Type B pancreatic cell (in vitro differentiated cells): ENCODE data around the gene MYO5B. TPM values are rescaled to one million over a fixed set of nuclear protein-coding genes. Genes with fewer than 3 reads are reported as not detected.

Experiments used
- DNase-seq: peaks from one replicate; pipeline ENCODE4 v3.0.0; 2021; ENCODE audit warnings: mixed read lengths; ENCODE audit not compliant: unreplicated experiment; ENCODE audit errors: extremely low spot score
- H3K27ac Mint-ChIP-seq: 2 replicates; pipeline ENCODE4 v1.8.0; 2021; ENCODE audit warnings: mild to moderate bottlenecking, mixed read lengths
- H3K27me3 Mint-ChIP-seq: 2 replicates; pipeline ENCODE4 v1.8.0; 2021; ENCODE audit warnings: mixed read lengths
- H3K36me3 Mint-ChIP-seq: 2 replicates; pipeline ENCODE4 v1.8.0; 2021; ENCODE audit warnings: mixed read lengths
- H3K4me1 Mint-ChIP-seq: one replicate; pipeline ENCODE4 v1.8.0; 2021; ENCODE audit warnings: mixed read lengths; ENCODE audit not compliant: unreplicated experiment
- H3K4me3 Mint-ChIP-seq: 2 replicates; pipeline ENCODE4 v1.8.0; 2021; ENCODE audit warnings: mild to moderate bottlenecking, mixed read lengths
- H3K9me3 Mint-ChIP-seq: 2 replicates; pipeline ENCODE4 v1.8.0; 2021; ENCODE audit warnings: mixed read lengths
- CTCF ChIP-seq: fragments of 200-600 bp; sonication (generic); conservative IDR thresholded peaks from 2 replicates; pipeline ENCODE4 v1.5.0; 2021; ENCODE audit warnings: antibody characterized with exemption, mild to moderate bottlenecking
- total RNA-seq: library from RNA; stranded (reverse); gene quantifications from 2 replicates; pipeline ENCODE4 v1.2.1, GENCODE V29; 2021; ENCODE audit warnings: low replicate concordance

MYO5B gene
- total RNA-seq, 1 donor from 2014 or later: 51.7 TPM

DNA sequence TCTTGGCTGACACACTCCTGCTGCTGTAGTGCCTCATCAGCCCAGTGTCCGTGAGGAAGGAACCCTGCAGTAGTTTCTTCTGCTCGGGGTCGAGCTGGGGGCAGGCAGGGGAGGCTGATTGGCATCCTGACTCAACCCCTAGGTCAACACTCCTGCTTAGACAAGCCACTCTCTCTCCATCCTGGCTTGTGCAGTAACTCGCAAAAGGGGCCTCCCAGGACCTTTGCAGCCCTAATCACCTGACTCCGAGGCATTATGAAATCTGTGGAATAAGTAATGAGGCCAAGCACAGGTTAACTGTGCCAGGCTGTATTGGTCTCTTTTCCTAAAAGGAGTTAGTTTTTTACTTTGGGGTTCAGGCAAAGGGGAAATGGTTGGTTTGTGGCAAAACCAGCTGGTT, 289.2 kb downstream of the MYO5B start:
- Mint-ChIP-seq H3K4me1 (peaks cover 3% of the 10 kb centered on the region), H3K27me3 (no peaks in the 10 kb centered on the region), H3K9me3 (no peaks in the 10 kb centered on the region), H3K4me3 (no peak overlapping the region), H3K36me3 (peaks cover 11% of the 10 kb centered on the region), H3K27ac (no peak overlapping the region)
- TF ChIP-seq CTCF: no peak
- DNase-seq: no peak

GRCh38 chr18:49904871-49905555, 289.9 kb downstream of the MYO5B start:
- no peaks in the 10 kb centered on the region for H3K9me3 Mint-ChIP-seq
- no peak overlapping the region for H3K27ac Mint-ChIP-seq
- DNase-seq: no peak

DNA sequence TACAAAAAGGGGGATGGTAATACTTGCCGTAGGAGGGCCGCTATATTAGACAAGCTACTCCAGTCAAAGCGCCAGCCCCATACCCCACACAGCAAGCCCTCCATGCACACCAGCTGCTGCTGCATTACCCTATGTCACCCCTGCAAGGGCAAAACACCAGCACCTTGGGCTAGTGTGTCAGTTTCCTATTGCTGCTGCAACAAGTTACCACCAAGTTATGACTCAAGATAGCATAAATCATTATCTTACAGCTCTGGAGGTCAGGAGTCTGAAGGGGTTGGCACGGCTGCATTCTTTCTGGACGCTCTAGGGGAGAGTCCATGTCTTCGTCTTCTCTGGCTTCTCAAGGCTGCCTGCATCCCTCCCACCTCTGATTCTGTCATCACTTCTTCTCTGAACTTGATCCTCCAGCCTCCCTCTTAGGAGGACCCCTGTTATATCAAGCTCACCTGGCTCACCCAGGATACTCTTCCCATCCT, 293.0 kb downstream of the MYO5B start:
- Mint-ChIP-seq H3K4me3 (no peak overlapping the region), H3K9me3 (no peaks in the 10 kb centered on the region), H3K36me3 (peaks cover 11% of the 10 kb centered on the region), H3K4me1 (no peaks in the 10 kb centered on the region), H3K27me3 (no peaks in the 10 kb centered on the region), H3K27ac (no peak overlapping the region)
- DNase-seq: no peak
- TF ChIP-seq CTCF: no peak

More at GRCh38 chr18:49904871-49905555, 289.9 kb downstream of the MYO5B start:
- H3K27me3 Mint-ChIP-seq: no peaks in the 10 kb centered on the region
- H3K4me3 Mint-ChIP-seq: no peak overlapping the region
- H3K4me1 Mint-ChIP-seq: peaks cover 3% of the 10 kb centered on the region
- TF ChIP-seq CTCF: no peak
- H3K36me3 Mint-ChIP-seq: peaks cover 11% of the 10 kb centered on the region

DNA sequence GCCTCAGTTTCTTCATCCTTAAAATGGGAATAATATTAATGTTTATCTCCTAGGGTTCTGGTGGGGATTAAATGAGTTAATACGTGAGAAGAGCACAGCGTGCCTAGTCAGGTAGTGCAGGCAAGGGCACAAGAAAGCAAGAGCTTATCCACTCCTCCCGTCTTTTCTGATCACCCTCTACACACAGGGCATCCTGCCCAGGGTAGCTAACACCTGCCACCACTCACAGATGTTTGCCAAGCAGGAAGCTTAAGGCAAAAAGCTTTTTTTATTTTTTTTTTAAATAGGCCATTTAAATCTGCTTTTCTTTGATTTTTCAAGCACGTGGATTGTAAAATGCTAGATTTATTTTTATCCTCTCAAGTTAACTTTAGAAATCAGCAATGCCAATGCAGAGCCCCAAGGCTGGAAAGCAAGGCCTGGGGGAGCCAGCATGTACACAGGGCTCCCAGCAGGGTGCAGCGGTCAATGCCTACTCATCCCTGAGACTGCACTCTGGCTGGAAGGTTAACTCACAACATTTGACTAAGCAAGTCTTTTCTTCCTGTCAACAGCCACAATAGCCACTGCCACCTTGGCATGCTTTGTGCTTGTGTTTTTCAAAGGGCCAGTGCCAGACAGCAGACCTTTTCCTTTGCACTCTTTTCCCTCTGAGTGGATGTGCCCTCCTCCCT, 295.2 kb downstream of the MYO5B start:
- TF ChIP-seq CTCF: peak; percentile 39
- Mint-ChIP-seq H3K4me1 (no peaks in the 10 kb centered on the region), H3K36me3 (peaks cover 6% of the 10 kb centered on the region), H3K4me3 (no peak overlapping the region), H3K27me3 (no peaks in the 10 kb centered on the region), H3K27ac (no peak overlapping the region), H3K9me3 (no peaks in the 10 kb centered on the region)
- DNase-seq: no peak

- no peak overlapping the region for H3K27ac Mint-ChIP-seq
- no peaks in the 10 kb centered on the region for H3K9me3 Mint-ChIP-seq
- no peaks in the 10 kb centered on the region for H3K27me3 Mint-ChIP-seq
- no peak for TF ChIP-seq CTCF
- H3K36me3 Mint-ChIP-seq: peaks cover 2% of the 10 kb centered on the region
- DNase-seq: no peak
- H3K4me1 Mint-ChIP-seq: no peaks in the 10 kb centered on the region
- no peak overlapping the region for H3K4me3 Mint-ChIP-seq
Measured at GRCh38 chr18:49898421-49898820, 296.5 kb downstream of the MYO5B start.
